8988T (cell line): ENCODE results near the gene MED22.
"Not testable (repeated sequence)": the region's sequence is repeated elsewhere in the genome, so short reads cannot be mapped to it uniquely, and the experiment has no call there.

ENCODE experiments used
- DNase-seq: peaks from one replicate; pipeline ENCODE4 v3.0.0; 2011

The MED22 gene

DNA sequence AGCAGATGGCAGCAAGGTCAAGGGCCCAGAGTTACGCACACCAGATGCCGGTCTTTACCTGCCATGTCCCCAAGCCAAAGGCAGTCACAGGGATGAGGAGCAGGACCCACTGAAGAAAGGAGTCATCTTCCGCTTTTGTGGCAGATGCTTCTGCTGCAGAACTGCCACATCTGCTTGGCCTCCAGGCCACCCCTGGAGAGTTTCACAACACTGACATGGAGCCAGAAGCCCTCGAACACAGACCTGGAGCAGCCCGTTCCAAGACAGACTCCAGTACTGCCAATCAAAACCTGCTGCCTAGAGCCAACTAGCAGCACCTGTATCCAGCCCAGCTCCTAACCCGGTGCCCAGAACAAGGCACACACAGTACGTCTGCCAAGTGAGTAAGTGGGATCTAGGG is 6.8 kb upstream of the MED22 start:
- no peak for DNase-seq

DNA sequence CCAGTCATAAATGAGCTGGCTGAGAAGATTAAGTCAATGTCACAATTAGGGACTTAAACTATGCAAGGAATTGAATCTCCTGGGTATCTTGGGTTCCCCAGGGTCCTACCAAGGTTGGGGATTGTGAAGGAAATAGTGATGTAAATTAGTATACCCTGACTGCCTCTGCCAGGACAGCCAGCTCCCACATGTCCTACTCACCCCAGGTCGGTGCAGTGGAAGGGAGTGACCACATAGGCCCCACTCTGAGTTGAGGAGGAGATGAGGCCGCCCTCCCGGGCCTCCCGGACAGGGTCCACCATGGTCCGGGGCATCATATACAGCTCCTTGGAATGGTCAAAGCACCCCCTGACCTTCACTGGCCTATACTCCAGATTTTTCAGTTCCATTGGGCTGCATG is 5.6 kb upstream of the MED22 start:
- DNase-seq = no peak

DNA sequence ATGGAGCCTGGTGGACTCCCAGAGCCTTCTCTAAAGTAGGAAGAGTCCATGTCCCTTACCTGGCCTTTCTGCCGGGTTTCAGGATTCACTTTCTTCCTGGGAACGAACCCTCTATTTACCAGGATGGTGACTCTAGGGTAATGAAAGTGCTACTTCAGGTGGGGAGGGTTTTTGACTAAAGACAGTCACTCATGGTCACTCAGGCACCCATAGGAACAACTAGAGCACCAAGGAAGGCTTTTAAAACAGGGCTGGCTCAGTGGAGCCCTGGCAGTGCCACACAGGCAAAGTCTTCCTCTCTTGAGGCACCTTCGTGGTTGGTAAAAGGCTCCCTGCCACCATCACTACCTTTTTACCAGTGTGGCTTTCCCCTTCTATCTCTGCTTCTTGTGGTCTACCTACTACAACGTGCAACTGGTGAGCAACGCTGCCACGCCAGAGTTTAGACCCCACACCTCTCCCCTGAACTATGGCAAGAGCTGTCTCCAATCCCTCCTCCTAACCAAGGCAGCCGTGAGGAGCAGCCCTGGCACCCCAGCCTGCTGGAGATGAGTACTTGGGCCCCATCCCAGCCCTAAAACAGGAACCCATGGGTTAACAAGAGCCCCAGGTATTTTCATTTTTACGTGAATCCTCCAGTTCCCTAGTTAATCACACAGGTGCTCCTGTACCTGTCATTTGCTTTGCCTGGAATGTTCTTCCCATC is 4.9 kb upstream of the MED22 start:
- DNase-seq = no peak

DNA sequence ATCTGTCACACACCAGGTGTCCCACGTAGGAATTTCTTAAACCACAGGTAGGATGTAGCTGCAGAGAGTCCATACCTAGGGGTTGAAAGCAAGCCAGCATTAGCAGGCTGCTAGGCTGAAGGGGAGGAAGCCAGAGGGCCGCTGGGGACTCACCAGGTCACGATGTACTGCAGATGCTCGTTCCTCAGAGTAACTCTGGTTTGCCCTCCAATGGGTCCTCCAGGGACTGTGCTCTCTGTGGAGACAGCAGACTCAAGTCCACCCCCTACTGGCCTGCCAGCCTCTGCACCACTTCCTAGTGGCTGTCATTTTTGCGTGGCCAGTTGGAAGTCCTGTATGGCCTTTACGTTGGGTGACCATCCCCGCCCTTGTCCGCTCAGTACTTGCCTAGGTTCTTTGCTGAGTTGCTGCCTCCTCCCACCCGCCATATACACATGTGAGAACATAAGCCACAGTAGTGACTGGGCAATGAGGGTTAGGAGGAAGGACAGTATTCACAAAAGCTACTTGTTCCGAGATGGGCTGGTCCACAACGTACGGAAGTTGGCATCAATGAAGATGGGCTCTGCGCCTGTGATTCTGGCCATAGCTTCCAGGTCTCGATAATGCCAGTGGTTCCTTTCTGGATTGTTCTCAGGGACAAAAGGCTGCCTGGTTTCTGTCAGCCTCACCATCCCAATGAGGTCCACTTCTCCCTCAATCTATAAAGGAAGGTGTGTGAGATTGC is 4.1 kb upstream of the MED22 start:
- DNase-seq = peak; percentile 85

DNA sequence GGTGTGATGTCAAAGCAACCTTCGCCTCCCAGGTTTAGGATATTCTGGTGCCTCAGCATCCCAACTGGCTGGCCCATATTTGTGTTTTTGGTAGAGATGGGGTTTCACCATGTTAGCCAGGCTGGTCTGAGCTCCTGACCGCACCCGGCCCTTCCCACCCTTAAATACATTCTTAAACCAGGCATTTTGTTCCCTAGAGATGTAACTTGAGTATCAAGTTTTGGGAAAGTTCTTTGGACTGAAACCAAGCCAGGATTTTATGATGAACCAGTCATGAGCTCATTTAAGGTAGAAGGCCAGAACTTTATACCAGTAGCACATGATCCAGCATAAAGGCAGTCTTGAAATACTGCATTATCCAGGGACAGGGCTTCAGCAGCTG is 3.6 kb upstream of the MED22 start:
- no peak for DNase-seq

DNA sequence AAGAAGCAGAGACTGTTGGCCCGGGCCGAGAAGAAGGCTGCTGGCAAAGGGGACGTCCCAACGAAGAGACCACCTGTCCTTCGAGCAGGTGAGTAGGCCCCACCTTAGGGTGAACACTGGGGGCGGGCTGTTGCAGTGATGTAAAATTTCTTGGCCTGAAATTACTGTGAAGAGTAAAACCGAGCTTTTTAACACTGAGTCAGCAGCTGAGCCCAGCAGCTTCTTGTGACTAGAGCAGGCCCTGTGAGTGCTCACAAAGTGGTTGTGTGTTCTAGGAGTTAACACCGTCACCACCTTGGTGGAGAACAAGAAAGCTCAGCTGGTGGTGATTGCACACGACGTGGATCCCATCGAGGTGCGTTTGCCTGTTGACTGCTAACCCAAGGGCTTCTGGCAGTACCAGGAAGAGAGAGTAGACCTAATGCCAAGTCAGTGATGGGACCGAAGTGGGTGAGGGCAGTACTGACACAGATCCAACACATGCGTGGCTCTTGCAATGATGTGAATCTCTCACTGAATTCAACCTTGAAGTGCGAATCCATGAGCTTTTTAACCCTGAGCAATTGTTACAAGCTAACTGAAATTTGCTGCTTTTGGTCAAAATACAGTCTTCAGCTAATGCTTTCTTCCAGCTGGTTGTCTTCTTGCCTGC is 2.2 kb upstream of the MED22 start:
- no peak for DNase-seq

DNA sequence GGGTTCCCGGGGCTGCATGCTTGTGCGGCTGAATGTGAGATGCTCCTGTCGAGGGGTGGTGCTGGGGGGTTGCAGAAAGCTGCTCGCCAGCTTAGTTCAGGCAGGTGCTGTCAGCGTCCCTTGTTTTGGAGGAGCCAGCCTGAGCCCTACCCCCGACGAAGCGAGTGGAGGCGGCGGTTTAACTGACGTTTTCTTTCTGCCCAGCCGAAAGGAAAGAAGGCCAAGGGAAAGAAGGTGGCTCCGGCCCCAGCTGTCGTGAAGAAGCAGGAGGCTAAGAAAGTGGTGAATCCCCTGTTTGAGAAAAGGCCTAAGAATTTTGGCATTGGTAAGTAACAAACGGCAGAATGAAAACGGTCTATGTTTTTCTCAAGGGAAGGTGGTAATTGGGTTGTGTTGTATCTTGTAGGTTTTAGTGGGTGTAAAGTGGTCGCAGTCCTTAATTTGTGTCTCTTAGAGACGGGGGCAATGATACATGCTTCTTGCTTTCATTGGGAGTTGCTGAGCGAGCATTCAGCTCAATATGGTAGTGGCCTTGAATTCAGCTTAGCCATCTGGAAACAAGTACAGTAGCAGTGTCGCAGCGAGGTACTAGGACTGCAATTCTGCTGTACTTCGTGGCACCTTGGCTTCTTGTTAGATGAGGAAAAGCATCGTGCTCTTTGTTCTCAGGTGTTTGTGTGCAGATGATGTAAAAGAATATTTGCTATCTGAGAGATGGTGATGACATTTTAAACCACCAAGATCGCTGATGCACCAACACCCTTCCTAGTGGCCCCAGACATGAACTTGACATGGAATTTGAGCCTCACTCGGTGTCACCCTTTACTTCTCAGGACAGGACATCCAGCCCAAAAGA is 1.0 kb upstream of the MED22 start:
- DNase-seq = no peak

DNA sequence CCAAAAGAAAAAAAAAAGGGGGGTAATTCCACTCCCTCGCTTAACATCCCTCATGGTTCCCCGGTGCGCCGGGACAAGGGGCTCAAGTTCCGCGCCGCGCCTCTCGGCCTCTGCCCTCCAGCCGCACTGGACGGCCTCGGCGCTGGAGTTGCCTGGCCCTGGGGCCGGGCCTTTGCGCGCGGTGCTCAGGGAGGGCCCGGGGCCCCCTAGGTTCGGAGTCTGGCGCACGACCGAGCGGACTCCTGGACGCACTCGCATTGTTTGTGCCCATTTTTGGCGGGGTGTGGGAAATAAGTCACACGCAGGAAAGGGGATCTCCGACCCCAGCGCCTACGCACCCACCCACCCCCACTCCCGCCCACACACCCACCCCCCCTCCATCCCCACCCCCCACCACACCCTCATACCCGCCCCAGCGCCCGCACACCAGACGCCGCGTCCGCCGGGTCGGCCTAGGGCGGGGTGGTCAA is 381 bp downstream of the MED22 start:
- DNase-seq = peak; percentile 78

DNA sequence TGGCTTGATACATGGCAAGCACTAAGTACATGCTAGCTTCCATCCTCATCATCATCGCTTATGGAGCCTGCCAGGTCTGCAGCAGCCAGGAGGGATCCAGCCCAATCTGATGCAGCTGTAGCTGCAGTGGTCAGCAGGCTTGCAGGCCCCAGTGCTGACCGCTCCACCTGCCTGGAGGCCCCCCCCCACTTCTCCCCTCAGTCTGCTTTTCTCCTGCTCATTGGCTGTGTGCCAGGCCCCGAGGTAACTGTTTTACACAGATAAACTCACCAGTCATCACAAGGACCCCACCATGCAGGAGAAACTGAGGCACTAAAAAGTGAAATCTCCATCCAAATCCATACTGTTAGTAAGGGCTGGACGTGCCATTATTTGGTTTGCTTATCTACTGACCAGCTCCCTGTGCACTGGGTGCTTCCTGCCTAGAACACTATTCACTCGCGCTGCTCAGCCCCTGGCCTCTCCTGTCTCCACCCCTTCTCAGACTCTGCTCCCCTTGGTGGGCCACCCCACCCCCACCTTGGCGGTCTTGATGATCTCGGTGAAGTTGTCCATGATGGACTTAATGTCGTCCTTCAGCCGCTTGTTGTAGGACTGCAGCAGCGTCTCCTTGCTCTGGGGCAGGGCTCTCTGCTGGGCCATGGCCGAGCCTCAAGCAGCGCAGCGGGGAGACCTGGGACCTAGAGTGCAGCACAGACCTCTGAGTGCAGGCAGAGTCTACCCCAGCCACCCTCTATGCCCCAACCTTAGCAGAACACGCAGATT is 1.7 kb downstream of the MED22 start:
- no peak for DNase-seq

DNA sequence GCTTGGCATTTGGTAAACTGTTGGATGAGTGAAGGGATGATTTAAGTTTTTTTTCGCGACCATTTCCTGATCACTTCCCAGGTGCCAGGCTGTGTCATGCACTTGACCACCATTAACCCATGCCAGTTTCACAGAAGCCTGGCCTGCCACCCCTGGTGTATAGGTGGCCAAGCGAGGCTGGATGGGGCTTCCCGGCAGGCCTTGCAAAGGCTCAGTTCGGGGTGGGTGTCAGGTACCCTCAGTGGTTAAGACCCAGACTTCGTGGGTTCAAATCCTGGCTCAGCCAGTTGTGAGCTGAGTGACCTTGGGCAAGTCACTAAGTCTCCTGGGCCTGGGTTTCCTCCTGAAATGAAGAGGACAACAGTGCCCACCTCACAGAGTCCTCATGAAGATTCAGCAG is 2.3 kb downstream of the MED22 start:
- no peak for DNase-seq

DNA sequence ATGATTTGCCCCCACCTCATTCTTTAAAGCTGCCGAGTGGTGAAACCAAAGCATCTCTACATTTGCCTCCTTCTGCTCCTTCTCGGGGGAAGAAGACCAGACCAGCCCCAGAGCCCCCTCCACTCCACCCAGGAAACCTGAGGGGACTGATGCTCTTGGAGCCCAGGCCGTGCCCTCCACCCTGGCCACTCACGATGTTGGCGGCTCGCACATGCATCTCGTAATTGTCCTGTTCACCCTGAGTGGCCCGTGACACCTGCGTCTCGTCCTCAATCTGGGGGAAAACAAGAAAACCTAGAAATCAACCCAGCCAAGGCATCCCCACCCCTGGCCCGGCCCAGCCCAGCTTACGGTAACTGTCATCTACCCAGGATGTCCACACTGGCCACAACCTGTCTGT is 3.0 kb downstream of the MED22 start:
- DNase-seq = no peak

DNA sequence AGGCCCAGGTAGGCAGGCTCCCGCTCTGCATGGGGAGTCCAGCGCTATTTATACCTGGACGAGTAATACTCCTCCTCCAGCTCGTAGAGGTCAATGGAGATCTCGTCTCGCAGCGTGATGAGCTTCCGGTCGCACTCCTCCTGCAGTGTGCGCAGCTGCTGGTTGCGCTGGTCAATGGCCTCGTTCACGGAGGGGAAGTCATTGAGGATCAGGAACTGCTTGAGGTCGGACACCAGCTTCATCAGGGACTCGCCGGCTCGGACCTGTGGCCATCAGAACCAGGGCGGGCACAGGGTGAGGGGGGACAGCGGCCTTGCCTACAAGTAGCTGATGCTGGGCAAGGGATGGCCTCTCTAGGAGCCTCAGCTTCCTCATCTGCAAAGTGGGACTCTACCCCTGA is 3.9 kb downstream of the MED22 start:
- DNase-seq = no peak

DNA sequence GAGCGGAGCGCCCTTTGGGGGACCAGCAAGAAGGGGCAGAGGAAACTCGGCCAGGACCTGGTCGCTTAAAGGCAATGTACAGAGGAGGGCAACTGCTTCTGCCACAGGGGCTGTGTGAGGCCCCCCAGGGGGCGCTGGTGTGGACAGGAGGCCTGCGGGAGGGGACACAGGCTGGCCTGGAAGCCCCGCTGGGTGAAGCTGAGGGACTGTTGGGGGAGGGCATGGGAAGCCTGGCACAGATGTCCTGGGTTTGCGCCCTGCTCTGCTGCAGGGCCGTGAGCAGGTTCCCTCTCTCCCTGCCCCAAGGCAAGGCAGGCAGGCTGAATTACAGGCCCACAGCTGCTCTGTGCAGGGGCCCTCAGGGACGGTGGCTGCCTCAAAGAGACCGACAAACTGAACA is 5.4 kb downstream of the MED22 start:
- DNase-seq = peak; percentile 59

DNA sequence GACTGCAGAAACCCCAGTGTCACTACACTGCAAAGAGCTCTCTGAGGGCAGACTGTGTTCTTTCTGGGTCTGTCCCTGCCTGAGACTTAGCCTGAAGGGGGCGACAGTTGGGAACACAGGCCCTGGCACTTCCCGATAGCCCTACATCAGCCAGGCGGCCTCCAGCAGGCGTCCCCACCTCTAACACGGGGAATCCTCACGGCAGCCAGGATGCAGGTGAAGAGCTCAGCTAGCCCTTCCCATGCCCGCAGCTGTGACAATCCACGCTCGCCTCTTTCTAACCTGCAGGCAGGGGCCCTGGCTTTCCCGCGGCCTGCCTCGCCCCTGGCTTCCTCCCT is 5.9 kb downstream of the MED22 start:
- peak; percentile 69 for DNase-seq

DNA sequence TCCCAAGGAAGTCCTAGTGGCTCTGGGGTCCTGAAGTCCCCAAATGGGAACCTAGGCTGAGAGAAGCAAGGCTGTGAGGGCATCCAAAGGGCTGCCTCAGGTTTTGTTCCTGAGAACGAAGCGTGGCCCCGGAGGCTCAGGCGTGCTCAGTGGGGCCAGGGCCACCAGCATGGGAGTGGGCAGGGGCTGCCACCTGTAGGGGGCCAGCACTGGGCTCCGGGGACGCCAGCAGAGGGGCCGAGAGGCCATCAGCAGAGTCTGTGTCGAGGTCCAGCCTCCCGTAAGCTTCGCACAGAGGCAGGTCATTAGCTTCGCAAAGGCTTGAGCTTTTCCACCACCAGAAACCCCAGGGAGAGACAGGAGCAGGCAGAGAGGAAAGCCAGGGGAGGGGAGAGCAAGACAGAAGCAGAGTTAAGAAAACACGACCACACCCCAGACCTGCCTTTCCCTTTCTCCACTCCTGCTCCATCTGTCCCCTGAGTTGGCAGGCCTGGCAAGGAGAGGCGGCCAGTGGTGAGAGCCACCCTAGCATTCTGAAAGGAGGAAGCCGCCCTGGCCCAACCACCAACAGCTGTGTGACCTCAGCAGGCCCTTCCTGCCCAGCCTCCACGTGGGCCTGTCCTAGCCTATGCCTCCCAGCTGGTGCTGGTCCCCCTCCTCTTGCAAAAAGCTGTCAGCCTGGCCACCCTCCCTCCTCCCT is 6.4 kb downstream of the MED22 start:
- no peak for DNase-seq

DNA sequence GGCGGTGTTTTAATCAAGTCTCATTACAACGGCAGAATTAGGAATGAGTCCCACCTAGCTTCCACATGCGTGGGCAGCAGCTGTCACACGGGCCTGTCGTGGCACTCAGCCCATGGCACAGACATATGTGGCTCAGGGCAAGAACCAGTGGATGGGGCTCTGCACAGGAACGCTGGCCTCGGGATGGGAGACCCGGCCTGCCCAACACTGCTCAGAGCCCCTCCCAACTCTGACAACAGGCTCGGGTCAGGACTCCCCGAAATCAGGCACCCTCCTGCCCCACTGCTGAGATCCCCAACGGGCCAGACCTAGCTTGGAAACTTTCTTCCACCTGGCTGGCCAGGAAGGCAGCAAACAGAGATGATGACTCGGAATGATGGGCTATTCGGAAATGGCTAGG is 7.0 kb downstream of the MED22 start:
- no peak for DNase-seq

DNA sequence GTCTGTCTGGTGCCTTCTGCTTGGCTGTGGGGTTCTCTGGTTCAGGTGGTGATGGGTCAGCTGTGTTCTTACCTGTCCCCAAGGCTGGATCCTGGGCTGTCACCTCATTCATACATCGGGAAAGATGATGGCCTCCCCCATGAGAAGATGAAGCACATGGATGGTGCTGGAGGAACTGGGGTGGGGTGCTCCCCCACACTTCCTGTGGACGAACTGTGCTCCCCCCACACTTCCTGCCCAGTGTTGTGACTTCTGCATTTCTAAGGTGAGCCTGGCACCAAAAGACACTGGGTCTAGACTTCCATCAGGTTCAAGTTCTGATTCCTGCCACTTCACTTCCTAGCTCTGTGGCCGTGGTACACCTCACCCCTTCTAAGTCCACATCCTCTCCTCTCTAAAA is 7.7 kb downstream of the MED22 start:
- DNase-seq = no peak

DNA sequence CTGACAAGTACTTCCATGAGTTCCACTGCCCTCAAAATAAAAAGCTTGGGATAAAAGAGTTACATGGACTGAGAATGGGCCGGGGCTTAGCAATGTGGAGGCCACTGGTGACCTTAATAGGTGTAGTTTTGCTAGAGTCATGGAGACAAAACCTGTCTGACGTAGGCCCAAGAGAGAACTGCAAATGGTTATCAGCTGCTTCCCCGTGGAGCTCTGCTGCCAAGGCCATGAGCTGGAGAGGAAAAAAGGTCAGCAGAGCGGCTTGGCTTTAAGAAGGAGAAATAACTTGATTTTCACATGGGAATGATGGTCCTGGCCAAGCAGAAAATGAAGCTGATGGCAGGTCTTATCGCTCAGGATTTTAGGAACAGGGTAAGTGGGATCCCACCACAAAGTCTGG is 8.3 kb downstream of the MED22 start:
- no peak for DNase-seq

DNA sequence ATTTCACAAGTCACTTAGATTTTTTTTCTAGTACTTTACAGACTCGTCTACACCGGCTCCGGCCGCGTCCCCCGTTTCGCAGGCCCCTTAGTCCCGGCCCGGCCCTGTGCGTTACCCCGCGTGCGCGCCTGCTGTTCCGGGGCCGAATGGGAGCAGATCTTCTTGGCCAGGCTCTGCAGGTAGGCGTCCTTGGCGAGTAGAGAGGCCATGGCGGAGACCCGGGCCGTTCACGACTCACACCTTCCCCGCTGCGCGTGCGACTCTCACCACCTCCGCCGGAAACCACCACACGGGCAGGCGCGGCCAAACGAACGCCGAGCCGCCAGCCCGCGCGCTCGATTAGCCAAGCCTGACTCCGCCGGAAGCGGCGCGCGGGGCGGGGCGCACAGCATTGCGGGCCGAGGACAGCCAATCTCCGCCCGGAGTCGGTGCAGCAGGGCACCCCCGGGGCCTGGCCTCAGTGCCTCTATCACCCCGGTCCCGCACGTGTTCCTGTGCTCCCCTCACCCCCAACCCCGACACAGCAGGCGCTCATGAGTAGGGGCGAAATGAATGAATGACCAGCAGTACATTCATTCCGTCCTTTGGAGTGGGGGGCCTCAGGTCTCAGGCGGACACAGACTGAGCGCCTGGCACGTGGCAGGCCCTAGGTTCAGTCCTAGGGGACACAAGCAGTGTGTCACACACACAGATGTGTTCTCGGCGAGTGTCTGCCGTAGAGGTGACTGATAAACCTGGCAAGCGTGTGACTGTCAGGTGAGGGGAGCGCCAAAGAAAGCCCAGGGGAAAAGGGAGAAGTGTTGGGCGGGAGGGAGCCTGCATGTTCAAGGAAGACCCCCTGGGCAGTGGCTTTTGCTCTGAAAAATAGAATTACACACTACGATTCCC is 11.8 kb downstream of the MED22 start, which contains the start of gene SURF6:
TSS of gene SURF6 (minus strand) at position 265 of the 888 bp plus-strand sequence. CDS start at position 209, 56 bp downstream.
- peak; percentile 80 for DNase-seq

DNA sequence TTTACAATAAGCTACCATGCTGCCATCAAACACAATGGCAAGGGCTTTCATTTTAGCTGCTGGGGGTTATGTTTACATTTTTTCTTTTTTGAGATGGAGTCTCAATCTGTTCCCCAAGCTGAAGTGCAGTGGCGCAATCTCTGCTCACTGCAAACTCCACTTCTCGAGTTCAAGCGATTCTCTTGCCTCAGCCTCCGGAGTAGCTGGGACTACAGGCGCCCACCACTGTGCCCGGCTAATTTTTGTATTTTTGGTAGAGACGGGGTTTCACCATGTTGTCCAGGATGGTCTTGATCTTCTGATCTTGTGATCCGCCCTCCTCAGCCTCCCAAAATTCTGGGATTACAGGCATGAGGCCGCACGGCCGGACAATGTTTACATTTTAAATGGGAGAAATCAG is 13.0 kb downstream of the MED22 start:
- DNase-seq = not testable (repeated sequence)

DNA sequence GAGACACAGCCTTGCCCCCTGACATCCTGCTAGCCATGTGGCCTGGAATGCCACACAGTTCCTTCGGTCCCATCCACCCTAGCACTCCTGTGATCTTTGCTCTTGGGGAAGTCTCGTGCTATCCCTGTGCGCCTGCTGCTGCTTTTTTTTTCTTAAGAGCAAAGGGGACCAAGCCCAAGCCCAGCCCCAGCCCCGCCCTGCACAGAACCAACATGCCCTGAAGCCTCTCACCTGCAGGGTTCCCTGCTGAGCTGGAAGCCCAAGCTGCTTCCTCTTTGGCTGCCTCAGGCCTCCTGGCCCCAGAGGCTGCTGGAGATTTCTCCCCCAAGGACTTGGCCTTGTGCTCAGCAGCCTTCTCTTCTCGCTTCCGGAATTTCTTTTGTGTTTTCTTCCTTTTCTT is 13.8 kb downstream of the MED22 start:
- no peak for DNase-seq
